HUES6 (cell line): ENCODE results near the gene SERPIND1.
"Not testable (repeated sequence)": the region's sequence is repeated elsewhere in the genome, so short reads cannot be mapped to it uniquely, and the experiment has no call there.

Experiments used
- H3K27ac ChIP-seq: 2 replicates; pipeline ENCODE4 v1.7.0; 2013; ENCODE audit warnings: low read depth, mild to moderate bottlenecking, low read length, inconsistent platforms
- H3K27me3 ChIP-seq: 2 replicates; pipeline ENCODE4 v1.6.1; 2013; ENCODE audit warnings: low read length; ENCODE audit not compliant: control insufficient read depth, insufficient read depth
- H3K36me3 ChIP-seq: 2 replicates; pipeline ENCODE4 v1.6.1; 2013; ENCODE audit warnings: low read length; ENCODE audit not compliant: control insufficient read depth, insufficient read depth
- H3K4me1 ChIP-seq: 2 replicates; pipeline ENCODE4 v1.6.1; 2013; ENCODE audit warnings: low read length; ENCODE audit not compliant: control insufficient read depth, insufficient read depth
- H3K4me3 ChIP-seq: 2 replicates; pipeline ENCODE4 v1.5.1; 2013; ENCODE audit warnings: low read depth, low read length
- H3K9ac ChIP-seq: one replicate; pipeline ENCODE4 v1.6.1; 2013; ENCODE audit warnings: mild to moderate bottlenecking, low read length
- H3K9me3 ChIP-seq: 2 replicates; pipeline ENCODE4 v1.6.1; 2013; ENCODE audit warnings: low read depth, low read length; ENCODE audit not compliant: control insufficient read depth, insufficient read depth

The SERPIND1 gene

DNA sequence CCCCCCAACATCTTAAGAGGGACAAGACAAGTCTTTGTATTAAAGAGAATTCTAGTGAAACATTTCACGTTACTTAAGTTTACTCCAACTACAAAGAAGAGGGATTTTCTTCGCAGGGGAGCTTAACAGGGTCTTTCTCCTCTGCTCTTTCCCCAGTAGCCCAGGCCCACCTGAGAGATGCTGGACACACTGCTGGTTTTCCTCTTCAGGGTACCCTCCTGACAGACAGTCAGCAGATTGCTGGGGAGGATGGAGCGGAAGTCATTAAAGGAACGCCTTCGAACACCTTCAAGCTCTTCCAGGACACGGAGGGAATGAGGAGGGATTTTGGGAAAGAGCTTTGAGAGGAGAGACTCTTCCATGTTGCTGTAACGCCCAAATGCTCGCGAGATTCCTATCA, 45.6 kb downstream of the SERPIND1 start:
- Histone ChIP-seq H3K36me3 (peaks cover 36% of the 10 kb centered on the region), H3K9me3 (no peaks in the 10 kb centered on the region), H3K27me3 (no peaks in the 10 kb centered on the region), H3K9ac (no peak overlapping the region), H3K4me3 (no peak overlapping the region), H3K4me1 (no peaks in the 10 kb centered on the region), H3K27ac (no peak overlapping the region)

DNA sequence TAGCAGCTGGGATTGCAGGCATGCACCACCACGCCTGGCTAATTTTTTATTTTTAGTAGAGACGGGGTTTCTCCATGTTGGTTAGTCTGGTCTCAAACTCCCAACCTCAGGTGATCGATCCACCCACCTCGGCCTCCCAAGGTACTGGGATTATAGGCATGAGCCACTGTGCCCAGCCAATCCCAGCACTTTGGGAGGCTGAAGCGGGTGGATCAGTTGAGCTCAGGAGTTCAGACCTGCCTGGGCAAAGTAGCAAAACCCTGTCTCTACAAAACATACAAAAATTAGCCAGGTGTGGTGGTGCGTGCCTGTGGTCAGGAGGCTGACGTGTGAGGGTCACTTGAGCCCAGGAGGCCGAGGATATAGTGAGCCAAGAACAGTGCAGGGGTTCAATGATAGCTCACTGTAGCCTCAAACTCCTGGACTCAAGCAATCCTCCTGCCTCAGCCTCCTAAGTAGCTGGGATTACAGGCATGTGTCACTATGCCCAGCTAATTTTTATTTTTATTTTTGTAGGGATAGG, 47.9 kb downstream of the SERPIND1 start:
- H3K36me3 ChIP-seq = peaks cover 28% of the 10 kb centered on the region
- not testable (repeated sequence) for H3K4me1 ChIP-seq, H3K4me3 ChIP-seq, H3K27me3 ChIP-seq, H3K9ac ChIP-seq, H3K27ac ChIP-seq, H3K9me3 ChIP-seq

- Histone ChIP-seq H3K9me3 (no peaks in the 10 kb centered on the region), H3K4me3 (no peak overlapping the region), H3K36me3 (peaks cover 24% of the 10 kb centered on the region), H3K4me1 (no peaks in the 10 kb centered on the region), H3K27ac (no peak overlapping the region), H3K9ac (no peak overlapping the region), H3K27me3 (no peaks in the 10 kb centered on the region)
These were observed 48.3 kb downstream of the SERPIND1 start for GRCh38 chr22:20822240-20822639.

- Histone ChIP-seq H3K27ac (no peak overlapping the region), H3K27me3 (no peaks in the 10 kb centered on the region), H3K9me3 (no peaks in the 10 kb centered on the region), H3K4me1 (no peaks in the 10 kb centered on the region), H3K9ac (no peak overlapping the region), H3K36me3 (peaks cover 20% of the 10 kb centered on the region), H3K4me3 (no peak overlapping the region)
These were observed 49.4 kb downstream of the SERPIND1 start for GRCh38 chr22:20823264-20823663.

GRCh38 chr22:20825216-20825615, 51.3 kb downstream of the SERPIND1 start:
- not testable (repeated sequence) for H3K36me3 ChIP-seq, H3K9ac ChIP-seq, H3K27ac ChIP-seq

DNA sequence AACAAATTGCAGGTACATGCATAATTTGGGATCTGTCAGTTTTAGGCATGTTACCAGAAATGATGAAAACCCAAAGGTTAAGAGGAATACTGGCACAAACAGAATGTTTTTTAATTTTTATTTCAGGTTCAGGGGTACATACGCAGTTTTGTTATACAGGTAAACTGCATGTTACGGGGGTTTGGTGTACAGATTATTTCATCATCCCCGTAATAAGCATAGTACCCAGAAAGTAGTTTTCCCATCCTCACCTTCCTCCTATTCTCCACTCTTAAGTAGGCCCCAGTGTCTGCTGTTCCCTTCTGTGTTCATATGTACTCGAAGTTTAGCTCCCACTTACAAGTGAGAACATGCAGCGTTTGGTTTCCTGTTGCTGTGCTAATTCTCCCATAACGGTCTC, 51.7 kb downstream of the SERPIND1 start:
- no peak overlapping the region for H3K9ac ChIP-seq
- H3K9me3 ChIP-seq = no peaks in the 10 kb centered on the region
- H3K4me1 ChIP-seq = no peaks in the 10 kb centered on the region
- H3K36me3 ChIP-seq = peaks cover 7% of the 10 kb centered on the region
- H3K27ac ChIP-seq = no peak overlapping the region
- no peak overlapping the region for H3K4me3 ChIP-seq
- H3K27me3 ChIP-seq = no peaks in the 10 kb centered on the region

More at GRCh38 chr22:20825216-20825615, 51.3 kb downstream of the SERPIND1 start:
- not testable (repeated sequence) for H3K27me3 ChIP-seq, H3K4me3 ChIP-seq, H3K4me1 ChIP-seq, H3K9me3 ChIP-seq

DNA sequence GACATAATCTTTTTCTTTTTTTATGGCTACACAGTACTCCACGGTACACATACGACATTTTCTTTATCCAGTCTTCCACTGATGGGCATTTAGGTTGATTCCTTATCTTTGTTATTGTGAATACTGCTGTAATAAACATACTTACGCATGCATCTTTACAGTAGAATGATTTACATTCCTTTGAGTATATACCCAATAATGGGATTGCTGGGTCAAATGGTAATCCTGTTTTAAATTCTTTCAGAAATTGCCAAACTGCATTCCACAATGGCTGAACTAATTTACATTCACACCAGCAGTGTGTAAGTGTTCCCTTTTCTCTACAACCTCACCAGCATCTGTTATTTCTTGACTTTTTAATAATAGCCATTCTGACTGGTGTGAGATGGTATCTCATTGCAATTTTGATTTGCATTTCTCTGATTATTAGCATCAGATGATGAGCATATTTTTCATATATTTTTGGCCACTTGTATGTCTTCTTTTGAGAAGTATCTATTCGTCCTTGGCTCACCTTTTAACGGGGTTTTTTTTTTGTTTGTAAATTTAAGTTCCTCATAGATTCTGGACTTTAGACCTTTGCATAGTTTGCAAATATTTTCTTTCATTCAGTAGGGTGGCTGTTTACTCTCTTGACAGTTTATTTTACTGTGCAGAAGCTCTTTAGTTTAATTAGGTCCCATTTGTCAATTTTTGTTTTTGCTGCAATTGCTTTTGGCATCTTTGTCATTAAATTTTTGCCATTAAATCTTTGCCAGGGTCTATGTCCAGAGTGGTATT, 52.6 kb downstream of the SERPIND1 start:
- H3K9ac ChIP-seq, H3K9me3 ChIP-seq, H3K36me3 ChIP-seq, H3K4me3 ChIP-seq, H3K4me1 ChIP-seq, H3K27ac ChIP-seq, H3K27me3 ChIP-seq: not testable (repeated sequence)

DNA sequence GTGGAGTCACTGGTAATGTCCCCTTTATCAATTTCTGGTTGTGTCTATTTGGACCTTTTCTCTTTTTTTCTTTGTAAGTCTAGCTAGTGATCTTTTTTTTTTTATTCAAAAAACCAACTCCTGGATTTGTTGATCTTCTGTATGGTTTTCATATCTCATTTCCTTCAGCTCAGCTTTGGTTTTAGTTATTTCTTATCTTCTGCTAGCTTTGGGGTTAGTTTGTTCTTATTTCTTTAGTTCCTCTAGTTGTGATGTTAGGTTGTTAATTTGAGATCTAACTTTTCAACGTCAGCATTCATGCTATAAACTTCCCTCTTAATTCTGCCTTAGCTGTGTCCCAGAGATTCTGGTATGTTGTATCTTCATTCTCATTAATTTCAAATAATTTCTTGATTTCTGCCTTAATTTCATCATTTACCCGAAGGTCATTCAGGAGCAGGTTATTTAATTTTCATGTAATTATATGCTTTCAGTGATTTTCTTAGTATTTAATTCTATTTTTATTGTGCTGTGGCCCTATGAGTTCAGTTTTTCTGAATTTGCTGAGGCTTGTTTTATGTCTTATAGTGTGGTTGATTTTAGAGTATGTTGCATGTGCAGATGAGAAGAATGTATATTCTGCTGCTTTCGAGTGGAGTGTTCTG, 55.7 kb downstream of the SERPIND1 start:
- Histone ChIP-seq H3K4me3 (no peak overlapping the region), H3K27ac (no peak overlapping the region), H3K9me3 (no peaks in the 10 kb centered on the region), H3K36me3 (peaks cover 10% of the 10 kb centered on the region), H3K27me3 (no peaks in the 10 kb centered on the region), H3K4me1 (no peaks in the 10 kb centered on the region), H3K9ac (no peak overlapping the region)

- H3K27ac ChIP-seq = no peak overlapping the region
- H3K4me3 ChIP-seq = no peak overlapping the region
- H3K9ac ChIP-seq = no peak overlapping the region
- H3K27me3 ChIP-seq = no peaks in the 10 kb centered on the region
- no peaks in the 10 kb centered on the region for H3K4me1 ChIP-seq
- H3K9me3 ChIP-seq = no peaks in the 10 kb centered on the region
- peaks cover 10% of the 10 kb centered on the region for H3K36me3 ChIP-seq
These were observed 59.3 kb downstream of the SERPIND1 start for GRCh38 chr22:20833225-20833665.

DNA sequence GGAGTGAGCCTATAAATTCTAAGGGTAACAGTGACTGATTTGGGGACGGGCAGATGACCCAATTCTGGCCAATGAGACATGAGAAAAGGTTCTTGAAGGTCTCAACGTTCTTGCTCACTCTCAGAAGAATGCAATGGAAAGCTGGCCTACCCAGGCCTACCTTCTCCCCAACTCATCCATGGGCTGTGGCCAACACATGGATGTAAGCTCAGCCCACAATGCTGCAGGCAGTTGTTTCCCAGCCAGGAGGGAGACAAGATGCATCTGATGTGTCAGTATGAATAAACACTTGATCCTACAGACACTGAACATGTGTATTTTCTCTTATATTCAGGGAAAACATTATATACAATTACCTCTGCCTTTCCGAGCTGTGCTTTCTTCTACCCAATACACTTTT, 60.3 kb downstream of the SERPIND1 start:
- Histone ChIP-seq H3K9ac (no peak overlapping the region), H3K4me3 (no peak overlapping the region), H3K27ac (no peak overlapping the region), H3K27me3 (no peaks in the 10 kb centered on the region), H3K9me3 (no peaks in the 10 kb centered on the region), H3K36me3 (peaks cover 10% of the 10 kb centered on the region), H3K4me1 (no peaks in the 10 kb centered on the region)

DNA sequence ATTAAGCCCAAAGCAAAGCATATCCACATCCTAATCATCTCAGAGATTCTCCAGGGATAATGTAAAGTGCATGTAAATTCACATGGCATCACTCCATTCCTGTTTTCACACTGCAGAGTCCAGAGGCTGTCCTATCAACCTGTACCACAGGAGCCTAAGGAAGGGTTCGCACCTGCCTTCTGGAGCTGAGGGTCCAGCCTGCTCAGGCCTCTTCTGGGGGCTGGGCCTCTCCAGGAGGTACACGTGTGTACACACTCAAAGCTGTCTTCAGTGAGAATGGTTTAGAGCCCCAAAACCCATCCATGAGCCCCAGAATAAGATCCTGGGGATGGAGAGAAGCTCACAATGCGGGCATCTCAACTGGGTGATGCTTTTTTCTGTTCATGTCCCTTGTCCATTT, 60.8 kb downstream of the SERPIND1 start:
- H3K9ac ChIP-seq = no peak overlapping the region
- H3K27ac ChIP-seq = no peak overlapping the region
- H3K9me3 ChIP-seq = no peaks in the 10 kb centered on the region
- no peak overlapping the region for H3K4me3 ChIP-seq
- H3K27me3 ChIP-seq = no peaks in the 10 kb centered on the region
- H3K36me3 ChIP-seq = peaks cover 10% of the 10 kb centered on the region
- no peaks in the 10 kb centered on the region for H3K4me1 ChIP-seq
